Mesenchymal stem cell (in vitro differentiated cells and primary cell): ENCODE data around the gene P2RY2.
A peak's percentile ranks its signal among the peaks of the same experiment; 100 is the strongest.

ENCODE experiments used
- DNase-seq: peaks from one replicate; pipeline ENCODE4 v3.0.0-alpha.2; 2013
- H2AFZ ChIP-seq: one replicate; pipeline ENCODE4 v1.6.1; 2013; ENCODE audit warnings: low read depth, mild to moderate bottlenecking, control low read depth, inconsistent platforms, low read length, moderate library complexity
- H2AK5ac ChIP-seq: 2 replicates; pipeline ENCODE4 v1.6.1; 2013; ENCODE audit warnings: low read length, moderate library complexity, mild to moderate bottlenecking, inconsistent platforms; ENCODE audit not compliant: severe bottlenecking
- H2BK120ac ChIP-seq: one replicate; pipeline ENCODE4 v1.6.1; 2013; ENCODE audit warnings: low read depth, mild to moderate bottlenecking, inconsistent platforms, low read length, moderate library complexity
- H2BK12ac ChIP-seq, 2 experiments: one replicate each; pipeline ENCODE4 v1.6.1; 2013; ENCODE audit warnings: inconsistent platforms in 2 of 2, low read length in 2 of 2, mild to moderate bottlenecking in 2 of 2, moderate library complexity in 2 of 2, control low read depth in 1 of 2
- H2BK15ac ChIP-seq: one replicate; pipeline ENCODE4 v1.6.1; 2013; ENCODE audit warnings: mild to moderate bottlenecking, low read depth, inconsistent platforms; ENCODE audit not compliant: poor library complexity, severe bottlenecking
- H2BK5ac ChIP-seq: 2 replicates; pipeline ENCODE4 v1.6.1; 2013; ENCODE audit warnings: low read depth, mild to moderate bottlenecking, low read length, control low read depth, inconsistent platforms; ENCODE audit not compliant: poor library complexity, severe bottlenecking
- H3K14ac ChIP-seq, 2 experiments: one replicate each; pipeline ENCODE4 v1.6.1; 2013; ENCODE audit warnings: inconsistent platforms in 2 of 2, low read length in 2 of 2, control low read depth in 1 of 2, mild to moderate bottlenecking in 1 of 2, moderate library complexity in 1 of 2
- H3K18ac ChIP-seq, 2 experiments: one replicate each; pipeline ENCODE4 v1.6.1; 2013; ENCODE audit warnings: inconsistent platforms in 2 of 2, low read length in 2 of 2, control low read depth in 1 of 2, low read depth in 1 of 2, mild to moderate bottlenecking in 1 of 2
- H3K23ac ChIP-seq, 2 experiments: one replicate each; pipeline ENCODE4 v1.6.1; 2013; ENCODE audit warnings: inconsistent platforms in 2 of 2, low read length in 2 of 2, mild to moderate bottlenecking in 2 of 2, moderate library complexity in 2 of 2, control low read depth in 1 of 2
- H3K27ac ChIP-seq: 2 replicates; pipeline ENCODE4 v1.5.1; 2013; ENCODE audit warnings: mild to moderate bottlenecking, moderate library complexity, low read length, control low read depth, inconsistent platforms; ENCODE audit not compliant: poor library complexity, severe bottlenecking
- H3K27me3 ChIP-seq, 2 experiments: 2 replicates each; pipeline versions ENCODE4 v1.6.1 to v1.7.0; 2013; ENCODE audit warnings: low read length in 2 of 2, mild to moderate bottlenecking in 2 of 2, moderate library complexity in 2 of 2, control low read depth in 1 of 2, inconsistent platforms in 1 of 2; ENCODE audit not compliant: control insufficient read depth in 1 of 2, insufficient read depth in 1 of 2
- H3K36me3 ChIP-seq, 2 experiments: 2 replicates each; pipeline versions ENCODE4 v1.6.1 to v1.7.0; 2013; ENCODE audit warnings: low read length in 2 of 2, control low read depth in 1 of 2, inconsistent platforms in 1 of 2, low read depth in 1 of 2, mild to moderate bottlenecking in 1 of 2; ENCODE audit not compliant: insufficient read depth in 2 of 2, control insufficient read depth in 1 of 2
- H3K4ac ChIP-seq, 2 experiments: one replicate each; pipeline ENCODE4 v1.6.1; 2013; ENCODE audit warnings: inconsistent platforms in 2 of 2, low read length in 2 of 2, mild to moderate bottlenecking in 2 of 2, moderate library complexity in 2 of 2, control low read depth in 1 of 2, low read depth in 1 of 2
- H3K4me1 ChIP-seq: 2 replicates; pipeline ENCODE4 v1.6.1; 2013; ENCODE audit warnings: low read depth, low read length, control low read depth; ENCODE audit not compliant: control insufficient read depth, insufficient read depth
- H3K4me2 ChIP-seq: 2 replicates; pipeline ENCODE4 v1.6.1; 2013; ENCODE audit warnings: low read length, mild to moderate bottlenecking, inconsistent platforms; ENCODE audit not compliant: poor library complexity, severe bottlenecking
- H3K4me3 ChIP-seq, 2 experiments: 2 replicates each; pipeline versions ENCODE4 v1.5.1 to v1.7.0; 2013; ENCODE audit warnings: low read length in 2 of 2, mild to moderate bottlenecking in 2 of 2, control low read depth in 1 of 2, low read depth in 1 of 2; ENCODE audit not compliant: insufficient read depth in 1 of 2
- H3K79me1 ChIP-seq: replicated peaks from 2 replicates; pipeline ENCODE4 v1.6.1; 2013; ENCODE audit warnings: mild to moderate bottlenecking, control low read depth, low read length, inconsistent platforms; ENCODE audit not compliant: poor library complexity, severe bottlenecking
- H3K9ac ChIP-seq: 2 replicates; pipeline ENCODE4 v1.7.0; 2013; ENCODE audit warnings: mild to moderate bottlenecking, low read length, moderate library complexity
- H3K9me3 ChIP-seq: 2 replicates; pipeline ENCODE4 v1.7.0; 2013; ENCODE audit warnings: mild to moderate bottlenecking, low read length; ENCODE audit not compliant: control insufficient read depth
- H4K8ac ChIP-seq: one replicate; pipeline ENCODE4 v1.6.1; 2013; ENCODE audit warnings: inconsistent platforms, mild to moderate bottlenecking, low read length, moderate library complexity
- H4K91ac ChIP-seq: one replicate; pipeline ENCODE4 v1.6.1; 2013; ENCODE audit warnings: mild to moderate bottlenecking, low read length, inconsistent platforms
- WGBS: methylation state at CpG from one replicate; pipeline ENCODE4 v1.1.7; 2013; ENCODE audit warnings: mixed read lengths; 5-methylcytosine and 5-hydroxymethylcytosine counted together

Gene P2RY2

DNA sequence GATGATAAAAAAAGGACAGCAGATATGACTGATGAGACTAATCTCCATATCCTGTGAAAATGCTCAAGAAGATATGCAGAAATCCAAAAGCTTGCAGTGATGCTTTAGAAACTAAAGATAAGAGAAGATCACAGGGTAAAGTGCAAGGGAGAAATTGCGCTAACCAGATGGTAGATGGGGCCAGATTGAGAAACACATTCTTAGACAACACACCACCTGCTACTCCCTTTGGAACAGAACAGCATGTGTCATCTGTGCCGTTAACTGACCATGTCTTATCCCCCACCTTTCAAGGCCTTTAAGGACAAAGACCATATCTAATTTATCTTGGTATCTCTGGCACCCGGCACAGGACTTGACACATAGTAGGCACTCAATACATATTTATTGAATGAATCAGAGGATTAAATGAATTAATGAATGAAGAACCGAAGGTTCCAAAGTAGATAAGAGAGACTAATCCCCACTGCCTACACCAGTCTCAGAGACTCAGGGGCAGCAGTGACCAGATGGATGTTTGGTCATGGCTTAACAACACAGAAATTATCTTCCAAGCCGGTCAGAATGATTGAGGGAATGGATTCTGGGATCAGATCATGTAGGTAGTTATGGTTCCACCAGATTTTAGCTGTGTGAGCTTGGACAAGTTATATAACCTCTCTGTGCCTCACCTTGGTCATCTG, 12.3 kb upstream of the P2RY2 start:
- no peak overlapping the region for H3K4ac ChIP-seq
- H2BK120ac ChIP-seq: no peak overlapping the region
- H3K36me3 ChIP-seq: no peaks in the 10 kb centered on the region
- no peak overlapping the region for H3K4me2 ChIP-seq
- 96% methylated on average over 2 of the region's 5 CpGs for WGBS
- no peak overlapping the region for H3K23ac ChIP-seq
- no peak overlapping the region for H3K27ac ChIP-seq
- no peak overlapping the region for H3K14ac ChIP-seq
- no peak overlapping the region for H3K9ac ChIP-seq
- H2AFZ ChIP-seq: no peak overlapping the region
- no peak overlapping the region for H2BK12ac ChIP-seq
- H2BK15ac ChIP-seq: no peak overlapping the region
- H3K27me3 ChIP-seq: no peaks in the 10 kb centered on the region
- no peak overlapping the region for H2BK5ac ChIP-seq
- no peak overlapping the region for H4K91ac ChIP-seq
- no peak overlapping the region for H2AK5ac ChIP-seq
- H3K4me3 ChIP-seq: no peak overlapping the region
- no peak overlapping the region for H4K8ac ChIP-seq
- no peak overlapping the region for H3K18ac ChIP-seq
- no peaks in the 10 kb centered on the region for H3K4me1 ChIP-seq
- H3K9me3 ChIP-seq: no peaks in the 10 kb centered on the region
- no peaks in the 10 kb centered on the region for H3K79me1 ChIP-seq
- peak; percentile 22 for DNase-seq

DNA sequence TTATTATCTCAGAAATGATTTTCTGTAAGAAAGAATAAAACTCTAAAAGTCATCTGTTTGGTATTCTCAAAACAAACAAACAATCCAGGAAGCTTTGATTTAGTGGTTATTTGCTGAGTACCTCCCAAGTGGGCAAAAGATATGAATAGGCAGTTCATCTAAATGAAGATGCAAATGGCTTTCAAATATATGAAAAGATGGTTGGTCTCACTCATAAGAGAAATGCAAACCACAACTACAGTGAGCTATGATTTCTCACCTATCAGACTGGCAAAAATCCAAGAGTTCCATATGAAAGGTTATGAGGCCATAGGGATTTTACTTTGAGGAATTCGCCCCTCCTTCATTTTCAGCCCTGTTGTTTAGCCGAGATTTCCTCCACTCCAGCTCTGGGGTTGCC, 11.3 kb upstream of the P2RY2 start:
- peak; percentile 9 for DNase-seq
- H2AK5ac ChIP-seq: no peak overlapping the region
- H3K4me2 ChIP-seq: no peak overlapping the region
- H2BK120ac ChIP-seq: no peak overlapping the region
- H2BK15ac ChIP-seq: no peak overlapping the region
- no peak overlapping the region for H4K8ac ChIP-seq
- H3K18ac ChIP-seq: no peak overlapping the region
- no peaks in the 10 kb centered on the region for H3K36me3 ChIP-seq
- H3K23ac ChIP-seq: no peak overlapping the region
- no peaks in the 10 kb centered on the region for H3K4me1 ChIP-seq
- whole genome bisulfite sequencing: 73% methylated on average over 2 of the region's 2 CpGs
- no peak overlapping the region for H2BK5ac ChIP-seq
- no peak overlapping the region for H3K9ac ChIP-seq
- no peak overlapping the region for H4K91ac ChIP-seq
- no peak overlapping the region for H3K4ac ChIP-seq
- H3K27me3 ChIP-seq: no peaks in the 10 kb centered on the region
- no peak overlapping the region for H3K4me3 ChIP-seq
- H2AFZ ChIP-seq: no peak overlapping the region
- no peaks in the 10 kb centered on the region for H3K9me3 ChIP-seq
- H3K14ac ChIP-seq: no peak overlapping the region
- no peaks in the 10 kb centered on the region for H3K79me1 ChIP-seq
- H3K27ac ChIP-seq: no peak overlapping the region
- no peak overlapping the region for H2BK12ac ChIP-seq

DNA sequence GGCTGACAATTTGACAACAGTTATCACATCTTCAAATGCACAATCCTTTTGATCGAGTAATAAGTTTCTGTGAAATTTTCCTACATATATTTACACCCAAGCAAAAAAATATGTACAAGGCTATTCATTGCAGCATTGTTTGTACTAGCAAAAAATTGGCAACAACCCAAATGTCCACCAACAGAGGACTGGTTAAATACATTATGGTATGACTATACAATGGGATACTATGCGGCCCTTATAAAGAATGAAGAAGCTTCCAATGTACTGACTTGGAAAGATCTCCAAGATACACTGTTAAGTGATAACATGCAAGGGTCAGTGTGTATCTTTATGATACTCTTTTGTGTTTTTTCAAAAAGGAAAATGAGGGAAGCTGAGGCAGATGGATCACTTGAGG, 8.2 kb upstream of the P2RY2 start:
- WGBS: 92% methylated on average over 2 of the region's 2 CpGs
- Histone ChIP-seq H3K4me1 (peaks cover 7% of the 10 kb centered on the region), H3K36me3 (no peaks in the 10 kb centered on the region), H3K9ac (no peak overlapping the region), H4K91ac (no peak overlapping the region), H2AK5ac (no peak overlapping the region), H3K9me3 (no peaks in the 10 kb centered on the region), H3K27ac (no peak overlapping the region), H3K27me3 (no peaks in the 10 kb centered on the region), H3K14ac (no peak overlapping the region), H3K79me1 (no peaks in the 10 kb centered on the region), H3K23ac (no peak overlapping the region), H4K8ac (no peak overlapping the region), H2BK120ac (no peak overlapping the region), H3K4me2 (no peak overlapping the region), H2BK15ac (no peak overlapping the region), H2AFZ (no peak overlapping the region), H3K18ac (no peak overlapping the region), H3K4me3 (no peak overlapping the region), H3K4ac (no peak overlapping the region), H2BK12ac (no peak overlapping the region), H2BK5ac (no peak overlapping the region)
- DNase-seq: no peak

DNA sequence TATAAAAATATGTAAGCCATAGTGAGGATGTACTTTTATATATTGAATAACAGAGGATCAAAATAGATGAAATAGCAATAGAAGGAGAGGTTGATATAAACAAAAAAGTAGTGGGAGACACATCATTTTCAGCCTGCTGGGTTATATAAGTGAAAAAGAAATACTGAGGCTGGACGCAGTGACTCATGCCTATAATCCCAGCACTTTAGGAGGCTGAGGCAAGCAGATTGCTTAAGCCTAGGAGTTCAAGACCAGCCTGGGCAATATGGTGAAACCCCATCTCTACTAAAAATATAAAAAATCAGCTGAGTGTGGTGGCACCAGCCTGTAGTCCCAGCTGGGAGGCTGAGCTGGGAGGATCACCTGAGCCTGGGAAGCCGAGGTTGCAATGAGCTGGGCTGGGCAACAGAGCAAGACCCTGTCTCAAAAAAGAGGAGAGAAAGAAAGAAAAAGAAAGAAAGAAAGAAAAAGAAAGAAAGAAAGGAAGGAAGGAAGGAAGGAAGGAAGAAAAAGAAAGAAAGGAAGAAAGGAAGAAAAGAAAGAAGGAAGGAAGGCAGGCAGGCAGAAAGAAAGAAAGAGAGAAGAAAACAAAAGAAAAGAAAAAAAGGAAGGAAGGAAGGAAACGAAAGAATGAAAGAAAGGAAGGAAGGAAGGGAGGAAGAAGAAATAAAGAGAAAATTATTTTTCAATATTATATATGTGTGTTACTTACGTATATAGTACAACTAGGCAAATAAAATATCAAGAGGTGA, 7.0 kb upstream of the P2RY2 start:
- no peak overlapping the region for H4K91ac ChIP-seq
- no peak overlapping the region for H3K4ac ChIP-seq
- H3K4me1 ChIP-seq: peaks cover 7% of the 10 kb centered on the region
- H2BK5ac ChIP-seq: no peak overlapping the region
- no peak overlapping the region for H4K8ac ChIP-seq
- H3K4me3 ChIP-seq: no peak overlapping the region
- H3K79me1 ChIP-seq: no peaks in the 10 kb centered on the region
- H3K27me3 ChIP-seq: no peaks in the 10 kb centered on the region
- no peaks in the 10 kb centered on the region for H3K9me3 ChIP-seq
- H3K18ac ChIP-seq: no peak overlapping the region
- no peak overlapping the region for H2BK12ac ChIP-seq
- H3K9ac ChIP-seq: no peak overlapping the region
- H3K14ac ChIP-seq: no peak overlapping the region
- H2AK5ac ChIP-seq: no peak overlapping the region
- no peaks in the 10 kb centered on the region for H3K36me3 ChIP-seq
- 90% methylated on average over 1 of the region's 4 CpGs for WGBS
- H3K4me2 ChIP-seq: no peak overlapping the region
- no peak overlapping the region for H3K27ac ChIP-seq
- no peak overlapping the region for H2AFZ ChIP-seq
- H2BK120ac ChIP-seq: no peak overlapping the region
- DNase-seq: peak; percentile 34
- H2BK15ac ChIP-seq: no peak overlapping the region
- no peak overlapping the region for H3K23ac ChIP-seq
